A673 (cell line): Measurements from ENCODE around the gene LRRC8C. TPM values are rescaled to one million over a fixed set of nuclear protein-coding genes. Genes with fewer than 3 reads are reported as not detected.

ENCODE experiments used
- BruUV-seq: library from RNA; stranded (reverse); fragments of 400-500 nt; replicated peaks from 2 replicates; lab custom pipeline; 2021; lab: Mats Ljungman, UMichigan
- CTCF ChIA-PET: fragments of 300-600 bp; sonication (Branson Sonifier 250); formaldehyde crosslinking; loops from one replicate; lab custom pipeline; 2022; ENCODE audit warnings: antibody characterized with exemption; lab: Charles Lee
- POLR2A ChIA-PET: fragments of 300-600 bp; sonication (Branson Sonifier 250); formaldehyde crosslinking; loops from one replicate; lab custom pipeline; 2022; ENCODE audit warnings: antibody characterized with exemption; ENCODE audit not compliant: low non-redundant PET; lab: Charles Lee
- DNase-seq: peaks from one replicate; pipeline ENCODE4 v3.0.0-alpha.2; 2015; ENCODE audit warnings: low spot score
- H3K27ac ChIP-seq: fragments of 200-600 bp; sonication (generic); 2 replicates; pipeline ENCODE4 v1.5.1; 2016; ENCODE audit warnings: mixed run types, low read depth, mild to moderate bottlenecking, mixed read lengths, antibody characterized with exemption, low read length; ENCODE audit not compliant: poor library complexity, severe bottlenecking
- H3K27me3 ChIP-seq: fragments of 200-600 bp; sonication (generic); replicated peaks from 2 replicates; pipeline ENCODE4 v1.6.1; 2017; ENCODE audit warnings: mixed run types, low read depth, mild to moderate bottlenecking, mixed read lengths, antibody characterized with exemption, low read length; ENCODE audit not compliant: insufficient read depth, poor library complexity
- H3K36me3 ChIP-seq: fragments of 200-600 bp; sonication (generic); 2 replicates; pipeline ENCODE4 v1.6.1; 2016; ENCODE audit warnings: mixed run types, mild to moderate bottlenecking, mixed read lengths, antibody characterized with exemption, low read length; ENCODE audit not compliant: insufficient read depth, poor library complexity, severe bottlenecking
- H3K4me1 ChIP-seq: fragments of 200-600 bp; sonication (generic); 2 replicates; pipeline ENCODE4 v1.6.1; 2017; ENCODE audit warnings: mixed run types, mild to moderate bottlenecking, mixed read lengths, antibody characterized with exemption, low read length; ENCODE audit not compliant: insufficient read depth, poor library complexity, severe bottlenecking
- H3K4me3 ChIP-seq: fragments of 200-600 bp; sonication (generic); 2 replicates; pipeline ENCODE4 v1.5.1; 2016; ENCODE audit warnings: low read depth, mixed run types, mild to moderate bottlenecking, mixed read lengths, low read length; ENCODE audit not compliant: poor library complexity, severe bottlenecking
- H3K9me3 ChIP-seq: fragments of 200-600 bp; sonication (generic); 2 replicates; pipeline ENCODE4 v1.6.1; 2016; ENCODE audit warnings: mixed run types, low read depth, mild to moderate bottlenecking, mixed read lengths, antibody characterized with exemption, low read length; ENCODE audit not compliant: poor library complexity, severe bottlenecking
- EZH2 ChIP-seq: fragments of 200-600 bp; sonication (generic); IDR thresholded peaks from 2 replicates; pipeline ENCODE4 v1.6.1; 2017; ENCODE audit warnings: borderline replicate concordance, low read depth, mild to moderate bottlenecking, mixed read lengths, antibody characterized with exemption, low read length; ENCODE audit not compliant: poor library complexity, severe bottlenecking
- intact Hi-C: fragments of 100-400 bp; cut with micrococcal nuclease; formaldehyde crosslinking; loops from one replicate; pipeline ENCODE4 v1.10.0; 2022; ENCODE audit not compliant: unreplicated experiment
- total RNA-seq: library from RNA; stranded (reverse); gene quantifications from 2 replicates; pipeline ENCODE4 v1.2.3, GENCODE V29; 2021
- TF ChIP-seq, protein P1 (sequence below): fragments of 300-800, 200-600 bp; sonication (generic); conservative IDR thresholded peaks from 2 replicates; pipeline ENCODE4 v1.5.1; 2017; ENCODE audit warnings: low read depth, mild to moderate bottlenecking, antibody characterized with exemption, low read length, moderate library complexity, mixed read lengths

The LRRC8C gene
- total RNA-seq, 1 experiment from 2014 or later = 6.9 TPM

DNA sequence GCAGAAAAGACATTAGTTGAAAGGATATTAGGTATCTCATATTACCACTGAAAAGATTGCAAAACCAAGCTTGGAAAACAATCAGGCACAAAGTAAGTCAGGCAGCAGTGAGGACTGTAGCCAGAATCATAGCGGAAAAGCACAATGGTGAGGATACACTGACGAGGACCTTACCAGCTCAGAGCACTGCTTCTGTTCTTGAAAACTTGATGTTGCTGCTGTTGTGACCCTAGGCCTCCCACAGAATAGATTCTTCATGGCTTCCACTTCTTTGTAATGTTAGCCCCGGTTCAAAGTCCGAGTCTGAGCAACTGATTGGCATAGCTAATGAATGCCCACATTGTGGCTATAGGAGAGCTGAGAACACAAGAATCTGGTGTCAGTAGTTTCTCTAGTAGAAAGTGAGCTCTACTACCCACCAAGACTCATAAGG is 45.2 kb upstream of the LRRC8C start:
- Histone ChIP-seq H3K4me3 (no peak overlapping the region), H3K36me3 (peaks cover 4% of the 10 kb centered on the region), H3K27ac (no peak overlapping the region), H3K9me3 (no peaks in the 10 kb centered on the region), H3K4me1 (peaks cover 10% of the 10 kb centered on the region), H3K27me3 (no peaks in the 10 kb centered on the region)
- ChIA-PET POLR2A (no interaction called here), CTCF (no interaction called here)
- no TSS peak for BruUV-seq
- TF ChIP-seq EZH2 = no peak
- TF ChIP-seq, protein P1, sequence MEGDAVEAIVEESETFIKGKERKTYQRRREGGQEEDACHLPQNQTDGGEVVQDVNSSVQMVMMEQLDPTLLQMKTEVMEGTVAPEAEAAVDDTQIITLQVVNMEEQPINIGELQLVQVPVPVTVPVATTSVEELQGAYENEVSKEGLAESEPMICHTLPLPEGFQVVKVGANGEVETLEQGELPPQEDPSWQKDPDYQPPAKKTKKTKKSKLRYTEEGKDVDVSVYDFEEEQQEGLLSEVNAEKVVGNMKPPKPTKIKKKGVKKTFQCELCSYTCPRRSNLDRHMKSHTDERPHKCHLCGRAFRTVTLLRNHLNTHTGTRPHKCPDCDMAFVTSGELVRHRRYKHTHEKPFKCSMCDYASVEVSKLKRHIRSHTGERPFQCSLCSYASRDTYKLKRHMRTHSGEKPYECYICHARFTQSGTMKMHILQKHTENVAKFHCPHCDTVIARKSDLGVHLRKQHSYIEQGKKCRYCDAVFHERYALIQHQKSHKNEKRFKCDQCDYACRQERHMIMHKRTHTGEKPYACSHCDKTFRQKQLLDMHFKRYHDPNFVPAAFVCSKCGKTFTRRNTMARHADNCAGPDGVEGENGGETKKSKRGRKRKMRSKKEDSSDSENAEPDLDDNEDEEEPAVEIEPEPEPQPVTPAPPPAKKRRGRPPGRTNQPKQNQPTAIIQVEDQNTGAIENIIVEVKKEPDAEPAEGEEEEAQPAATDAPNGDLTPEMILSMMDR = no peak
- DNase-seq = no peak
- intact Hi-C loops = no loop called here

DNA sequence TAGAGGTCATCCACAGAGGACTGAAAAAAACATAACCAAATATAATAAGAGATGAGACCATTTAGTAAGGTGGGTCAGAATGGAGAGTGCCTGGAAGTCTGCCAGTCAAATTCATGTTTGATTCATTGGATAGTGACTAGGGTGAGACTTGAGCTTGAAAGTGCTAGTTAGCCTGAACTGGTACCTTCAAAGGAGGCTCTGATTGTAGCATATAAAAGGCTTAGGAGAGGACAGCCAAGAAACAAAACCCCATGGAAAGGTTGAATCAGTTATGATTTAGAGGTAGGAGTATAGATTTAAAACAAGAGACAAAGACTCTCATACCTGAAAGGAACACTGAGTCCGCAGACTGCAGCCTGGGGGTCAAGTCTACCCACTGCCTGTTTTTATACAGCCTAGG is 44.4 kb upstream of the LRRC8C start:
- H3K27me3 ChIP-seq = no peaks in the 10 kb centered on the region
- H3K4me1 ChIP-seq = peaks cover 10% of the 10 kb centered on the region
- intact Hi-C loops = no loop called here
- no peak overlapping the region for H3K4me3 ChIP-seq
- POLR2A ChIA-PET = no interaction called here
- TF ChIP-seq, protein P1 = no peak
- no peak for TF ChIP-seq EZH2
- BruUV-seq = no TSS peak
- H3K36me3 ChIP-seq = peaks cover 4% of the 10 kb centered on the region
- CTCF ChIA-PET = no interaction called here
- DNase-seq = no peak
- H3K9me3 ChIP-seq = no peaks in the 10 kb centered on the region
- H3K27ac ChIP-seq = no peak overlapping the region

DNA sequence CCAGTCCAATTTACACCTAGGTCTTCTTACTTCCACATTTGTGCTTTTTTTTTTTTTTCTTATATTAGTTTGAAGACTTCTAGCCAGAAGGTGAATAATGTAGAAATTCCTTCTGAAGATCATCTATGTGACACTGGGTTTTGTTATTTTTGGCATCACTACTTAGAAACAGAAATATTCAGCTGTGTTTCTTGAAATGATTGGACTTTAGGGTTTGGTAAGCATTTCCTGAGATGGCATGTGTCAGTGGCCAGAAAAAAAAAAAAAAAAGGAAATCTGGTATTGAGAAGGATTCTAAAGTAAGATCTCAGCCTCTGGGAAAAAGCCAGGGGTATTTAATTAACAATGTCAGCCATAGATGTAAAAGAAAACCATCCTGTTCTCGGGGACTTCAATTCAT is 43.4 kb upstream of the LRRC8C start:
- POLR2A ChIA-PET = no interaction called here
- Histone ChIP-seq H3K4me3 (no peak overlapping the region), H3K27me3 (no peaks in the 10 kb centered on the region), H3K4me1 (peaks cover 14% of the 10 kb centered on the region), H3K9me3 (no peaks in the 10 kb centered on the region), H3K27ac (no peak overlapping the region), H3K36me3 (peaks cover 4% of the 10 kb centered on the region)
- intact Hi-C loops = no loop called here
- CTCF ChIA-PET = no interaction called here
- TF ChIP-seq, protein P1 = no peak
- no peak for TF ChIP-seq EZH2
- no TSS peak for BruUV-seq
- DNase-seq = no peak
